Prostate gland (tissue), 2 donors: ENCODE measurements around the gene TAS2R14.

Experiments used
- POLR2A ChIP-seq: fragments of 450-650 bp; IDR thresholded peaks from one replicate; pipeline ENCODE4 v1.6.1; 2016; ENCODE audit warnings: antibody characterized with exemption, mild to moderate bottlenecking
- TF ChIP-seq, protein P1 (sequence below), 4 experiments: fragments of 200-600 bp in 2 of 4; fragments of 450-650 bp in 2 of 4; sonication (generic) in 2 of 4; IDR thresholded peaks; 1 replicate in 3 of 4; 2 replicates in 1 of 4; pipeline ENCODE4 v1.5.1; 2016 to 2019; ENCODE audit warnings: antibody characterized with exemption in 4 of 4, mild to moderate bottlenecking in 2 of 4, moderate library complexity in 2 of 4

DNA sequence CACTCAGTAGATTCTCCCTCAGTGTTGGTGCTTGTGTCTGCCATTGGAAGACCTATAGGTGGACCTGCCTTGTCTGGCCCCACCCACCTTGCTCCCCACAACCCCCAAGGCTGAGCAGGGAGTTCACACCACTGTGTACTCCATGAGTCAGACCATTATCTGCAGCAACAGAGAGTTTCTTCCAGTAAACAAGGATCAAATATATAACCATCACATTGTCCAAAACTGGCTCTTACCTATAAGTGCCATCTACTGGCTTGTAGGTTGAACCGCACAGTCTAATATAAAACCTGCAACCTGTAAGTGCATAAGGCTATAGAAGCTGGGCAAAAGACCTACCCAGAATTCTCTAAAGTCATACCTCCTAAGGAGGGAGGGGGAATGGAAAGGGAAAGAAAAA, 37.6 kb downstream of the TAS2R14 start:
- TF ChIP-seq POLR2A: no peak
- TF ChIP-seq, protein P1, sequence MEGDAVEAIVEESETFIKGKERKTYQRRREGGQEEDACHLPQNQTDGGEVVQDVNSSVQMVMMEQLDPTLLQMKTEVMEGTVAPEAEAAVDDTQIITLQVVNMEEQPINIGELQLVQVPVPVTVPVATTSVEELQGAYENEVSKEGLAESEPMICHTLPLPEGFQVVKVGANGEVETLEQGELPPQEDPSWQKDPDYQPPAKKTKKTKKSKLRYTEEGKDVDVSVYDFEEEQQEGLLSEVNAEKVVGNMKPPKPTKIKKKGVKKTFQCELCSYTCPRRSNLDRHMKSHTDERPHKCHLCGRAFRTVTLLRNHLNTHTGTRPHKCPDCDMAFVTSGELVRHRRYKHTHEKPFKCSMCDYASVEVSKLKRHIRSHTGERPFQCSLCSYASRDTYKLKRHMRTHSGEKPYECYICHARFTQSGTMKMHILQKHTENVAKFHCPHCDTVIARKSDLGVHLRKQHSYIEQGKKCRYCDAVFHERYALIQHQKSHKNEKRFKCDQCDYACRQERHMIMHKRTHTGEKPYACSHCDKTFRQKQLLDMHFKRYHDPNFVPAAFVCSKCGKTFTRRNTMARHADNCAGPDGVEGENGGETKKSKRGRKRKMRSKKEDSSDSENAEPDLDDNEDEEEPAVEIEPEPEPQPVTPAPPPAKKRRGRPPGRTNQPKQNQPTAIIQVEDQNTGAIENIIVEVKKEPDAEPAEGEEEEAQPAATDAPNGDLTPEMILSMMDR (IDR thresholded peaks at IDR 0.05): no peak
